IMR-90 (cell line): ENCODE data around the gene AQP5.

ENCODE experiments used
- MAFK ChIP-seq: IDR thresholded peaks from 2 replicates; pipeline ENCODE4 v1.6.1; 2012; ENCODE audit warnings: low read depth, low read length, improper control_type of control experiment
- MAZ ChIP-seq: IDR thresholded peaks from 2 replicates; pipeline ENCODE4 v1.6.1; 2012; ENCODE audit warnings: low read depth, mild to moderate bottlenecking, low read length, improper control_type of control experiment, moderate library complexity, borderline replicate concordance
- NFE2L2 ChIP-seq: fragments of 150-350 bp; IDR thresholded peaks from 2 replicates; pipeline ENCODE4 v1.6.1; 2016; ENCODE audit warnings: low read depth, mild to moderate bottlenecking, low read length
- POLR2A ChIP-seq: IDR thresholded peaks from 2 replicates; pipeline ENCODE4 v1.6.1; 2012; ENCODE audit warnings: mild to moderate bottlenecking, low read depth, low read length
- RAD21 ChIP-seq: IDR thresholded peaks from 2 replicates; pipeline ENCODE4 v1.6.1; 2012; ENCODE audit warnings: low read length, improper control_type of control experiment
- RFX5 ChIP-seq: IDR thresholded peaks from 2 replicates; pipeline ENCODE4 v1.8.0; 2012; ENCODE audit warnings: low read depth, mild to moderate bottlenecking, low read length, moderate library complexity
- SMC3 ChIP-seq: fragments of 150-350 bp; IDR thresholded peaks from 2 replicates; pipeline ENCODE4 v1.6.1; 2016; ENCODE audit warnings: low read depth, mild to moderate bottlenecking, antibody characterized with exemption, low read length, moderate library complexity
- TF ChIP-seq, protein P1 (sequence below): conservative IDR thresholded peaks from 2 replicates; pipeline ENCODE4 v1.5.1; 2012; ENCODE audit warnings: mild to moderate bottlenecking, low read depth, low read length, improper control_type of control experiment

DNA sequence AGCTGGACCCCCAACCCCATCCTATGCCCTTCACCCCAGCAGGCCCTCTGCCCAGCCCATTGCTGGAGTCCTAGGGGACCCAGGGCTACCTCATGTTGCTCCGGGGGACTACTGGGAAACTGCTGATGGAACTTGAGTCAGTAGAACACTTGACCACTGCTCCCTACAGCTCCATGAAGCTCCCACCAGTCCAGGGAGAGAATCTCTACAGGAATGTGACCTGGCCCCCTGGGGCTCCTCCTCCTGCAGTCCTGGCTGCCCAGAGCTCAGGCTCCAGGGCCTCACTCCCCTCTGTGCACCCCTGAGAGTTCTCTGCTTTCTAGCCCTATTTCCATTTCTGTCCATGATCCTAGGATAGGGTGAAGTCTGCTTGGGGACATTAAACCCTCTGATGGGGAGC, 22.0 kb upstream of the AQP5 start:
- TF ChIP-seq NFE2L2 (no peak), RAD21 (no peak), POLR2A (no peak), MAFK (no peak), MAZ (no peak), SMC3 (no peak), RFX5 (no peak)
- TF ChIP-seq, protein P1, sequence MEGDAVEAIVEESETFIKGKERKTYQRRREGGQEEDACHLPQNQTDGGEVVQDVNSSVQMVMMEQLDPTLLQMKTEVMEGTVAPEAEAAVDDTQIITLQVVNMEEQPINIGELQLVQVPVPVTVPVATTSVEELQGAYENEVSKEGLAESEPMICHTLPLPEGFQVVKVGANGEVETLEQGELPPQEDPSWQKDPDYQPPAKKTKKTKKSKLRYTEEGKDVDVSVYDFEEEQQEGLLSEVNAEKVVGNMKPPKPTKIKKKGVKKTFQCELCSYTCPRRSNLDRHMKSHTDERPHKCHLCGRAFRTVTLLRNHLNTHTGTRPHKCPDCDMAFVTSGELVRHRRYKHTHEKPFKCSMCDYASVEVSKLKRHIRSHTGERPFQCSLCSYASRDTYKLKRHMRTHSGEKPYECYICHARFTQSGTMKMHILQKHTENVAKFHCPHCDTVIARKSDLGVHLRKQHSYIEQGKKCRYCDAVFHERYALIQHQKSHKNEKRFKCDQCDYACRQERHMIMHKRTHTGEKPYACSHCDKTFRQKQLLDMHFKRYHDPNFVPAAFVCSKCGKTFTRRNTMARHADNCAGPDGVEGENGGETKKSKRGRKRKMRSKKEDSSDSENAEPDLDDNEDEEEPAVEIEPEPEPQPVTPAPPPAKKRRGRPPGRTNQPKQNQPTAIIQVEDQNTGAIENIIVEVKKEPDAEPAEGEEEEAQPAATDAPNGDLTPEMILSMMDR, result no peak
